IPS DF 19.7 (cell line): ENCODE results near the gene DOCK2.
A peak's percentile ranks its signal among the peaks of the same experiment; 100 is the strongest.
"Not testable (repeated sequence)": the region's sequence is repeated elsewhere in the genome, so short reads cannot be mapped to it uniquely, and the experiment has no call there.

ENCODE experiments used
- DNase-seq: peaks from one replicate; pipeline ENCODE4 v3.0.0-alpha.2; 2013; ENCODE audit warnings: low read depth, low spot score

DOCK2 gene

DNA sequence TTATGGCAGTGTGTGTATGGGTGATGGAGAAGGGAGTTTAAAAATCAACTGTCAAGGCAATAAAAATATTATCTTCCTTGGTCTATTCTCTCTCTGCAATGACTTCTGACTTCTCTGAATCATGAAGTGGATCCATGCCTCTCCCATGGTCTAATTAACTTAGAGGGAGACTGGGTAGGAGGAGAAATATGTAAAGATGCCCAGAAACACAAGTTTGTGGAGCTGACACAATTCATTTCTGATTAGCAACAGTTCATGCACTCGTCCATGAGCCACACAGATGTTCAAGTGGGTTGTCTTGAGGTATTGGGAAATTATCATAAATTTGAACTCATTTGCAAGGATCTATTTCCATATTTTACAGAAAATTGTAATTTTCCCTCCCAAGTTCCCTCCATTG is 305.1 kb downstream of the DOCK2 start:
- DNase-seq, result no peak

- DNase-seq, result no peak
Observed at GRCh38 chr5:169943026-169943425, 306.0 kb downstream of the DOCK2 start.

- DNase-seq, result no peak
Observed at GRCh38 chr5:169944115-169944514, 307.0 kb downstream of the DOCK2 start.

DNA sequence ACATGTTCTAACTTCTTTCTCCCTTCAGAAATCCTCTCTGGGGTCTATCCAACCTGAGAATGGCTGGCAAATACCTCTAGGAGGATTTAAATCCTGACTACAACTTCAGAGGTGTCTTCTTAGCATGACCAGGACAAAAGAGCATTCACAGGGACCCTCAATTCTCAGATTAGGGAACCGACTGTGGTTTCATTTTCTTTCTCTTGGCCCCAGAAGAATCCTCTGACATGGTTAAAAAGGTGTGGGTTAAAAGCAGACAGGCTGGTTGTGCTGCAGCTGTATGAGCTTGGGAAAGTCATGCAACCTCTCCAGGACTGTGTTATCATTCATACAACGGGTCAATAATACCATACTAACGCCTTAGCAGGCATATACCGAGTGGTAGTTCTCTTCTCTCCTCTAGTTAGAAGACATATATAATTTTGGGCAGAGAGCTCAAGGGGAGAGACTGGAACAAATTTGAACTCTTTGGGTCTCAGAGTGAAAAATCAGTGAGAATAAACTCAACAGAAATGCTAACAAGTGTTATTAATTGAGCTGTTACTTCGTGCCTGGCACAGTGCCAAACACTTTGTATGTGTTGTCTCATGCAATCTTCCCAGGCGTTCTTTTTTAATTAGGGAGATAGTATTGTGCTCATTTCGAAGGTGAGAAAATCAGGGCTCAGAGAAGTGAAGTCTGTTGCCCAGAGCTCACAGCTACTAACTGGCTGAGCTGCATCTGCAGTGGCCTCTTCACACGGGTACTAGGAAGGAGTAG is 308.0 kb downstream of the DOCK2 start:
- no peak for DNase-seq

DNA sequence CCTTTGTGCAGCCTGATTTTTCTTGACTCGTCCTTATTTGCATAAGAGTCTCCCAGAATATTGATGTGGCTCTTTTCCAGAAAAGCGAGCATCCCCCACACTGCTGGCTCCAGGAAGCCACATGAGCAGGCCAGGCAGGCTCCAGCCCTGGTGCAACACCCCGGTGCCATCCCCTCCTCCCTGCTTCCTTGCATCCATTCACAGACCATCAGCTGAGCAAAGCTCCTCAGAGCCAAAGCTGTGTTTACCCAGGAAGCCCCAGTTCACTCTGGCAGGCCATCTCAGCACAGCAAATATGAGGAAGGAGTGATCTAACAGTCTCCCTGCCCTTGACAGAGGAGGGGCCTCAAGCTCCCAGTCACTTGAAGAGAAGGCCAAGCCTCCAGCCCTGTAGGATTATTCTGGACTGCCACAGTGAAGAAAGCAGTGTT is 308.8 kb downstream of the DOCK2 start:
- DNase-seq, result no peak

DNA sequence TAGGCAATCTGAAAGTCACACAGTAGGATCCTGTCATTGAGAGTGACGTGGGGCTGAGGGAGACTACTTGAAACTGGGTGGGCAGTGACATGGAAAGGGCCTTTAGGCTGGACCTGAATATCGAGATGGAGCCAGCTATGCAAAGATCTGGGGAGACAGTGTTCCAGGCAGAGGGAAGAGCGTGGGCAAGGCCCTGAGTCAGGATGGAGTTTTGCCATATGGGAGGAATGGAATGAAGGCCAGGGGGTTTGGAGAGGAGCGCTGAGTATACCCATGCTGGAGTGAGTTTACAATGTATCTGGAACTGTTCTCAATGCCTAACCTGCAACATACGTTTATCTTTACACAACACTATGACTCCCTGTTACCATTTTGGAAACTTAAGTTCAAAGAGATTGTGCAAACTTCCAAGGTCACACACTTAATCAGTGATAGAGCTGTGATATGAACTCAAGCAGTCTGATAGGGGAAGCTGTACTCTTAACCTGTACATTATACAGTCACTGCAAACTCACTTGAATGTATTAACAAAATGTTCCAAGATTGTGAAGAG is 309.7 kb downstream of the DOCK2 start:
- DNase-seq, result no peak

GRCh38 chr5:169950333-169950732 is 313.3 kb downstream of the DOCK2 start:
- DNase-seq, result no peak

GRCh38 chr5:169953196-169953595 is 316.1 kb downstream of the DOCK2 start:
- not testable (repeated sequence) for DNase-seq

GRCh38 chr5:169954786-169955185 is 317.7 kb downstream of the DOCK2 start:
- no peak for DNase-seq

DNA sequence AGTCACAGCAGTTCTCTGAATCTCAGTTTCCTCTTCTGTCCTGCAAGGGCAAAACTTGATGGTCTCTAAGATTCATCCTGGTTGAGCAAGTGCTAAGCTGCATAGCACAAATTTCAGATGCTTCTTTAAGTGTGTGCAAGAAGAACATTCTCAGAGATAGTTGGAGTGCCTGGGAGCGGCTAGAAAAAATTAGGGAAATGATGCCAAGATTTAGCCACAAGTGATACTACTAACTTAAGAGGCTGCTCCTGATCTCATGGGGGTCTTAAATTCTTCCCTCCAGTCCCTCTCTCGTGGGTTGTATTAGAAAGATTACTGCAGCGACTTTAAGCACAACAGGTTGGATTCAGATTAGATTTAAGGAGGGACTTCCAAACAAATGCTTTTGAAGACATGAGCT is 319.1 kb downstream of the DOCK2 start:
- no peak for DNase-seq

DNA sequence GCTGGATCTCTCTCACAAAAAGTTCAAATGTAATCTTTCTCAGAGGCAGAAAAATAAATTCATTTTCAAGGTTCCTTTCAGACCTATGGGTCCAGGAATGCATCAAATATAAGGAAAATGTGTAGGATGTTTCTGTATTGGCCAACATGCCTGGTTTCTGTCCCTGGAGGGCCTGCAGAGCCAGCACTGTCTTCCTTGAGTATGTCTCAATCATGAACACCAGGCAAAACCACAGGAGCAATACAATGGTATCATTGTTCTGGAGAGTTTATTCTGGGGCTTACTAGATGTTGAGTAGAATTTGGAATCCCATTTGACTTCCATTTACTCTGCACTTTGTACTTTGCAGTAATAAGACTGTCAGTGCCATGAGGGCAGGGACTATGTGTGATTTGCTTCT is 319.7 kb downstream of the DOCK2 start:
- no peak for DNase-seq

DNA sequence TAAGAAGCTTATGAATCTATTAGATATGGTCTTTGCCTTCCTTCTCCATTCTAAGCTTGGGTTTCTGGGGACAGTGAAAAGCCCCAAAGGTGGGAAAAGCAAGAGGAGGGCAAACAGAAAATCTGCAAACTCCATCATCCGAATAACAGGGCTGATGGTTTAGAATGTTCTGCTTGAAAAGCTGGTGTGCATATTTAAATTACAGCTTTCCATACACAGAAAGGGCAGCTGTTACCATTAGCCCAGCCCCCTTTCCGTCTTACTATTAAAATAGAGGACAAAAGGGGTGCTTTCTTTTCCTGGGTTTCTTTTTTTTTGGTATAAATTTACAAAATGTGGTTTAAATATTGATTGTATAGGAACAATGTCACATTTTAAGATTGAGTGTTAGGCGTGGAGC is 321.2 kb downstream of the DOCK2 start:
- DNase-seq, result no peak

GRCh38 chr5:169960659-169961058 is 323.6 kb downstream of the DOCK2 start:
- no peak for DNase-seq

DNA sequence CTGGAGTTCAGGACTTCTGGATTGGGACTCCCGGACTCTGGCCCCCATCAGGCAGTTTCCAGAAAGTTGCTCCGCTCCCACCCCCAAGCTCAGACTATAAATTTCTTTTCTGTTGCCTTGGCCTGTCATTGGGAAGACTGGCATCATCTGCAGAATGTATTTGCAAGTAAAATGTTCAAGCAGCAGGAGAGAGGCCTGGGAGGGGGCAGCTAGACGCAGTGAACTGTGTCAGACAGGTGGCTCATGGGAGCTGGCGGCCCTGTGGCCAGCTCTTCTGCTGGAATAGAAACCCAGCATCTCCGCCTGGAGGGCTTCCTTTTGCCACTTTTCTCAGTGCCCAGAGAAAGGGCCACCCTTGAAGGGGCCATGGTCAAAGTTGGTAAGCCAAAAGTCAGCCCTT is 327.2 kb downstream of the DOCK2 start:
- no peak for DNase-seq

DNA sequence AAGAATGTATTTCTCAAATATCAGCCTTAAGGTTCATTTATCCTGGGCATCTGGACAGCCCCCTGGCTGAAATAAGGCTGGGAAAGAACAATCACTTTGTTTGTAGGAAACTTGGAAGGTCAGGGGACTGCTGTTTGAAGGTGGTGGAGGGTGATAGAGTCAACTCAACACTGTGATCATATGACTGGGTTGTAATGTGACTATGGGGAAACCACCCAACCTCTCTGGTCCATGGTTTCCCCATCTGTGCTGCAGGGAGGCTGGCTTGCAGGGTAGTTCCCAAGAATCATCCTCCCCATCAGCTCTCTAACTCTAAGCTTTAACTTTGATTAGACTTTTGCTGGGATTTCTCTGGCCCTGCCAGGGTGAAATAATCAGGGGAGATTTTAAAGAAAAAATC is 333.3 kb downstream of the DOCK2 start:
- DNase-seq, result no peak

DNA sequence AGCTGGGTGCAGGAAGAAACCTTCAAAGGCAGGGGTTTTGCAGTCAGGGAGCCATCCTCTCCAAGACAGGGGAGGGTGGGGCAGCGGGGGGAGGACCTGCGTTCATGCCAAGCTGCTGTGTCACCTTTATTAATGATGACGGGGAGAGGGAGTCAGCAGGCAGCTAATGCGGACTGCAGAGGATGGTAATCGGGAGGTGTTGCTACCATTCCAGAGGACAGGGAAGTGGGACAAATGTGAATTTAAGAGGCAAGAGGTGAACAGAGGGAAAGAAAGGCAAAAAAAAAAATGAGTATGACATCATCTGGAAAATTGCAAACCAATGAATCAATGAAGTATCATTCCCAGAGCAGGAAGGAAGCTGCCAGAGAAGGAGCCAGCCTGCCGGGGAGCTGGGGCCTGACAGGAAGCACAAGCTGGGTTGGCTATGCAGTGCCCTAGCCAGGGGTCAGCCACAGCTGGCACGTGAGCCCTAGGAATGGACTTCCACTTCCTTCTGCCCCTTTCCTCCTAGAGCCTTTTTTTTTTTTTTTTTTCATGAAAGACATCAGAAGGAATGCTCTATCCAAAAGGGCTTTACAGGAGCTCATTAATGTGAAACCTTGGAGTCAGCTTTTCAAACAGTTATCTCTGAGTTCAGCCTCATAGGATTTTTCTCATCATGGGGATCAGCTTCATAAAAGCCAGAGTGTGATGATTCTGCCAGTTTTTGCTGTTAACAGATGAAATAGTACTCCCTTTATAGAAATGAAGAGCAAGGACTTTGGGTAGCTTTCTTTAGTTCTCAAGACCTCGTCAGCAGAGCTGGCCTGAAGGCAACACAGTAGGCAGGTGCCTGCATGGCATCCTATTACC is 334.1 kb downstream of the DOCK2 start:
- no peak for DNase-seq

DNA sequence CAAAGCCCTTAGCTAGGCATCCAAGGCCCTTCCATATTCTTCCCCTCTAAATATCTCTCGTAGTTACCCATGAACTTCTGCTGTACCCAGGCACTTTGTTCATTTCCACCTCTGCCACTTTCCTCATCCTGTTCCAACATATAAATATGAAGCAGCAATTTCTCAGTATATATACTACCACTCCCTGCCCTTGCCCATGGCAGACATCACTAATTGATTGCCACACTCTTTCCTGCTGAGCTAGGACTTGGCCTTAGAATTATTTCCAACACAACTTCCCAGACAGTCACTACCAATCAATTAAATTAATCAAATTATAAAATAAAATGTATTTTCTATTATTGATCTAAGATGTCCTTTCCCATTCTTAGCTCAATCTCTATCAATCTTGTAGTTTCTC is 334.7 kb downstream of the DOCK2 start:
- DNase-seq, result no peak

DNA sequence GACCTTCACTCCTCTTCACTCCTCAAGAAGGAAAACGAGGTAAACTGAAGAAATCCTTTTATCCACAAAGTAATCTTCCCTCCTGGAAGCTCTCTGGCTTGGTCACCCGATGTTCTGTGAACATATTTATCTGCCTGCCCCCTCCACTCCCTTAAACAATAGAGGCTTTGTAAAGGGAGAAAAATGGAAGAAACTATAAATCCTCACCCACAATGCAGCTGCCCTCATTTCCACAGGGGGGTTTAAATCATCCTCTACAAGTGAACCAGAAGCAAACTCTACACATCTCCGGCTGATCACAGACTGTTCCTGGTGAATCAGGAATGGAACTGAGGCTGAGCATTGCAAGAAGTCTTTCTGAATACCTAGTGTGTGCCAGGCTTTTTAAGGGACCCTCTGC is 336.0 kb downstream of the DOCK2 start:
- no peak for DNase-seq

DNA sequence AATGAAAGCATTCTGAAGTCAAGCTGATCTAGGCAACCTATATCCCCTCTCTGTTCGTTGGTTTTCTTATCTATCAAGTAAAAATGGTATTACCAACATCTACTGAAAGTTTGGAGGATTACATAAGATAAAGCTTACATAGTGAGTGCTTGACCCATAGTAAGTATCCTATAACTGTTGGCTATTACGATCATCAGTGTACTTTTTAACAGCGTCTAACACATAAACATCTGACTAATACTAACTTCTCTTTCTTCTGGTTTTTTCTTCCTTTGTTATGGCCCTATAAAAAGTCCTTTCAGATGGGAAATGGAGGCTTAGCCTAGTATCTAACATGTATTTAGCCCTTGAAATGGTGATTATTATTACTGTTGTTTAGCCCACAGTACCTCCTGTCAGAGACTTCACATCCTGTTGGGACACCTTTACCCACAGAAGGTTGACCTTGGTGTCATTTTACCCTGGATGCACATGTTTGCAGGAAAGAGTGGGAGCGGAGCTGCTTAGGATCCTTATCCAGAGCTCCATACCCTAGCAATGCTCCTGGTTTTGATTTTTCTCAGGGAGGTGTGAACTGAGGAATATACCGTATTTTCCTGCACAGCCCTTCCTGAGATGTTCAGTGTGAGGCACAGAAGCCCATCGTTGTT is 337.2 kb downstream of the DOCK2 start:
- DNase-seq, result no peak

- no peak for DNase-seq
Observed at GRCh38 chr5:169978714-169979113, 341.6 kb downstream of the DOCK2 start.

GRCh38 chr5:169979871-169980270 is 342.8 kb downstream of the DOCK2 start:
- DNase-seq, result peak; percentile 23

- DNase-seq, result peak; percentile 67
Observed at GRCh38 chr5:169980418-169981053, 343.5 kb downstream of the DOCK2 start, which contains the start of gene INSYN2B. Gene INSYN2B, minus strand, starts transcription at chr5:169980495. Its CDS starts 96,597 bp downstream, at chr5:169883898.
